K562 (cell line): ENCODE data around the gene HOXB6. TPM values are rescaled to one million over a fixed set of nuclear protein-coding genes. Genes with fewer than 3 reads are reported as not detected.
A peak's percentile ranks its signal among the peaks of the same experiment; 100 is the strongest.

Source experiments
- ASH1L ChIP-seq: fragments of 450-650 bp; IDR thresholded peaks from 2 replicates; pipeline ENCODE4 v1.6.1; 2018; ENCODE audit warnings: borderline replicate concordance, mild to moderate bottlenecking, low read depth; ENCODE audit not compliant: partially characterized antibody
- ATF7 ChIP-seq: fragments of 450-650 bp; IDR thresholded peaks from 2 replicates; pipeline ENCODE4 v1.7.1; 2014; ENCODE audit warnings: mild to moderate bottlenecking, moderate library complexity
- CXXC5 ChIP-seq: fragments of 250-450 bp; sonication (Bioruptor Pico); IDR thresholded peaks from 2 replicates; pipeline ENCODE4 v1.8.0; 2022; ENCODE audit warnings: inconsistent platforms, mild to moderate bottlenecking, moderate library complexity
- HCFC1 ChIP-seq: IDR thresholded peaks from 2 replicates; pipeline ENCODE4 v1.6.1; 2012; ENCODE audit warnings: low read depth, low read length, improper control_type of control experiment
- HDGF ChIP-seq: fragments of 450-650 bp; IDR thresholded peaks from 2 replicates; pipeline ENCODE4 v1.6.1; 2016
- KDM1A ChIP-seq, 2 experiments: fragments of 450-650 bp; IDR thresholded peaks; 2 replicates each; pipeline ENCODE4 v1.6.1; 2016; ENCODE audit warnings: mild to moderate bottlenecking in 2 of 2
- KHSRP ChIP-seq: fragments of 450-650 bp; IDR thresholded peaks from 2 replicates; pipeline ENCODE4 v1.6.1; 2017
- MEIS2 ChIP-seq: fragments of 450-650 bp; IDR thresholded peaks from 2 replicates; pipeline ENCODE4 v1.6.1; 2014; ENCODE audit warnings: mild to moderate bottlenecking; ENCODE audit not compliant: partially characterized antibody
- NBN ChIP-seq: fragments of 450-650 bp; IDR thresholded peaks from 2 replicates; pipeline ENCODE4 v1.6.1; 2016; ENCODE audit warnings: low read depth, mild to moderate bottlenecking
- NFXL1 ChIP-seq: fragments of 450-650 bp; formaldehyde crosslinking; IDR thresholded peaks from 2 replicates; pipeline ENCODE4 v1.4.0; 2021; ENCODE audit warnings: mild to moderate bottlenecking
- POLR2AphosphoS2 ChIP-seq: IDR thresholded peaks from 2 replicates; pipeline ENCODE4 v1.6.1; 2012; ENCODE audit warnings: low read length, improper control_type of control experiment
- PTBP1 ChIP-seq: fragments of 200-400 bp; formaldehyde crosslinking; IDR thresholded peaks from 2 replicates; pipeline ENCODE4 v1.6.1; 2017; ENCODE audit warnings: low read depth, low read length
- RCOR1 ChIP-seq, 2 experiments: IDR thresholded peaks; 2 replicates each; pipeline ENCODE4 v1.6.1; 2012; ENCODE audit warnings: low read depth in 2 of 2, low read length in 2 of 2, borderline replicate concordance in 1 of 2, improper control_type of control experiment in 1 of 2
- TCFL5 ChIP-seq: fragments of 250-450 bp; sonication (Bioruptor Pico); conservative IDR thresholded peaks from 2 replicates; pipeline ENCODE4 v1.6.1; 2021; ENCODE audit warnings: mild to moderate bottlenecking, moderate library complexity, matching md5 sums
- TEAD2 ChIP-seq: fragments of 450-650 bp; IDR thresholded peaks from 2 replicates; pipeline ENCODE4 v1.6.1; 2016; ENCODE audit warnings: missing genetic modification characterization, control low read depth, missing compliant biosample characterization
- ZBTB2 ChIP-seq: fragments of 450-650 bp; IDR thresholded peaks from 2 replicates; pipeline ENCODE4 v1.6.1; 2016; ENCODE audit warnings: antibody characterized with exemption
- ZFX ChIP-seq: sonication (generic); formaldehyde crosslinking; IDR thresholded peaks from 2 replicates; pipeline ENCODE4 v1.8.0; 2022; ENCODE audit warnings: mild to moderate bottlenecking, missing genetic modification reagents, moderate library complexity
- ZNF217 ChIP-seq: sonication (generic); formaldehyde crosslinking; IDR thresholded peaks from 2 replicates; pipeline ENCODE4 v1.8.0; 2022; ENCODE audit warnings: mild to moderate bottlenecking, missing genetic modification reagents
- ZNF253 ChIP-seq: fragments of 250-450 bp; sonication (Bioruptor Pico); conservative IDR thresholded peaks from 2 replicates; pipeline ENCODE4 v1.6.1; 2021; ENCODE audit warnings: mild to moderate bottlenecking
- ZNF766 ChIP-seq: fragments of 200-800 bp; sonication (Bioruptor generic); conservative IDR thresholded peaks from 2 replicates; pipeline ENCODE4 v1.6.1; 2016; ENCODE audit warnings: missing genetic modification characterization, missing compliant biosample characterization
- polyA plus RNA-seq, 8 experiments: library from polyadenylated mRNA; depleted of rRNA in 4 of 8; stranded (reverse) in 5 of 8; unstranded in 3 of 8; fragments of >200 nt; fragmentation: Nextera tagmentation in 2 of 8; fragmentation: Illumina TruSeq in 1 of 8; extraction: Ambion mirVana in 2 of 8; extraction: Trizol in 1 of 8; gene quantifications; 2 replicates each; pipeline versions ENCODE4 v1.2.1 to v1.2.3, GENCODE V29; 2011 to 2014; ENCODE audit warnings: inconsistent platforms in 1 of 8, missing spikeins in 1 of 8
- total RNA-seq, 7 experiments: library from RNA; depleted of rRNA in 6 of 7; stranded (reverse); fragments of >200 nt in 6 of 7; fragmentation: Illumina TruSeq in 2 of 7; extraction: Trizol in 2 of 7; gene quantifications; 2 replicates each; pipeline versions ENCODE4 v1.2.1 to v1.2.3, GENCODE V29; 2011 to 2021; ENCODE audit warnings: low replicate concordance in 1 of 7
- TF ChIP-seq, protein P1 (sequence below): fragments of 250-450 bp; sonication (Bioruptor Pico); IDR thresholded peaks from 2 replicates; pipeline ENCODE4 v1.8.0; 2021; ENCODE audit warnings: moderate library complexity, mild to moderate bottlenecking, inconsistent platforms
- TF ChIP-seq, protein P2 (sequence below), 2 experiments: IDR thresholded peaks in 1 of 2; conservative IDR thresholded peaks in 1 of 2; 2 replicates each; pipeline ENCODE4 v1.6.1; 2016; ENCODE audit warnings: low read depth in 2 of 2, mild to moderate bottlenecking in 1 of 2, missing compliant biosample characterization in 1 of 2, missing genetic modification characterization in 1 of 2, moderate library complexity in 1 of 2
- TF ChIP-seq, protein P3 (sequence below): fragments of 450-650 bp; IDR thresholded peaks from 2 replicates; pipeline ENCODE4 v1.6.1; 2016; ENCODE audit warnings: missing biosample characterization, missing genetic modification characterization

The HOXB6 gene
- total and polyA plus RNA-seq, 9 of the 15 experiments (the other 6 are each of a cell fraction or from before 2014, with no cell fraction given) = 1.2 to 14.8 (median 4.9) TPM

DNA sequence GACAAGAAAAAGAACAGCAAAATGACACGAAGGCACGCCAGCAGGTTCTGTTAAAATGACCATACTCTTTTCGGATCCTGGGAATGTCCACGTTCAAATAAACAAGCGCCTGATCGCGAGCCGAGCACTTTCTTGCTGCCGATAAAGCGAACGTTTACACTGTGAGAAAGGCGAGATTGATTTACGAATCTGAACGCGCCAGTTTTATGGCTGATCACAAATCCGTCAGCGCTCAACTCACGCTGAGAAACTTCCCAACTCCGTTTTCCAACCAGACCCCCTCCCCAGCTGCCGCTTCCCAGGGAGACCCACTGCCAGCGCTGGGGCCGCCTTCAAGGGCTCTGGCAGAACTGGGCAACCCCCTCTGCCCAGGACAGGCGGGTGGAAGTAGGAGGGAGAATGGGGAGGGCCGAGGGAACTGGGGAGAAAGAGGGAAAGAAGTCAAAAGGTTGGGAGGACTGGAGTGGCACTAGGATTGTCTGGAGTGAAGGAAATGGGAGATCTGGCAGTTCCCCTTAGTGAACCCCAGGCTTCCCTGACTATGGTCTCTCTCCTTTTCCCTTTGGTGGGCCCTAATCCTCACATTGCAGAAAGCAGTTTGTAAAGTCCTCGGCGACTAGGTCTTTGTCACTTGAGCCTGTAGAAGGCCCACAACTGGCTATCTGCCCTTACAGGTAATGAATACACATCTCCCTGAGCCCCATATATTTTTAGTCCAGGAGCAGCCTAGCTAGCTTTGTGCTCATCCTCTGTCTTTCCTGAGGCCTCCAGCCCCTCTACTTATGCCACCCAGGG, 33.6 kb downstream of the HOXB6 start (continued):
- TF ChIP-seq TEAD2 (tag) = no peak
- TF ChIP-seq KDM1A (IDR thresholded peaks at IDR 0.05) = peak; percentile 40; a peak in 2 of 4 replicates
- TF ChIP-seq ZNF766 (CRISPR knock-in tag) = no peak
- TF ChIP-seq, protein P1, sequence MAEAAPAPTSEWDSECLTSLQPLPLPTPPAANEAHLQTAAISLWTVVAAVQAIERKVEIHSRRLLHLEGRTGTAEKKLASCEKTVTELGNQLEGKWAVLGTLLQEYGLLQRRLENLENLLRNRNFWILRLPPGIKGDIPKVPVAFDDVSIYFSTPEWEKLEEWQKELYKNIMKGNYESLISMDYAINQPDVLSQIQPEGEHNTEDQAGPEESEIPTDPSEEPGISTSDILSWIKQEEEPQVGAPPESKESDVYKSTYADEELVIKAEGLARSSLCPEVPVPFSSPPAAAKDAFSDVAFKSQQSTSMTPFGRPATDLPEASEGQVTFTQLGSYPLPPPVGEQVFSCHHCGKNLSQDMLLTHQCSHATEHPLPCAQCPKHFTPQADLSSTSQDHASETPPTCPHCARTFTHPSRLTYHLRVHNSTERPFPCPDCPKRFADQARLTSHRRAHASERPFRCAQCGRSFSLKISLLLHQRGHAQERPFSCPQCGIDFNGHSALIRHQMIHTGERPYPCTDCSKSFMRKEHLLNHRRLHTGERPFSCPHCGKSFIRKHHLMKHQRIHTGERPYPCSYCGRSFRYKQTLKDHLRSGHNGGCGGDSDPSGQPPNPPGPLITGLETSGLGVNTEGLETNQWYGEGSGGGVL (CRISPR knock-in tag) = no peak
- peak; percentile 54 for TF ChIP-seq ZFX (CRISPR knock-in tag)
- no peak for TF ChIP-seq ASH1L
- no peak for TF ChIP-seq HDGF
- TF ChIP-seq CXXC5 (CRISPR knock-in tag) = peak; percentile 36
- no peak for TF ChIP-seq KHSRP
- TF ChIP-seq ZNF217 = no peak
- TF ChIP-seq NBN = no peak
- TF ChIP-seq PTBP1 = no peak
- TF ChIP-seq, protein P2, sequence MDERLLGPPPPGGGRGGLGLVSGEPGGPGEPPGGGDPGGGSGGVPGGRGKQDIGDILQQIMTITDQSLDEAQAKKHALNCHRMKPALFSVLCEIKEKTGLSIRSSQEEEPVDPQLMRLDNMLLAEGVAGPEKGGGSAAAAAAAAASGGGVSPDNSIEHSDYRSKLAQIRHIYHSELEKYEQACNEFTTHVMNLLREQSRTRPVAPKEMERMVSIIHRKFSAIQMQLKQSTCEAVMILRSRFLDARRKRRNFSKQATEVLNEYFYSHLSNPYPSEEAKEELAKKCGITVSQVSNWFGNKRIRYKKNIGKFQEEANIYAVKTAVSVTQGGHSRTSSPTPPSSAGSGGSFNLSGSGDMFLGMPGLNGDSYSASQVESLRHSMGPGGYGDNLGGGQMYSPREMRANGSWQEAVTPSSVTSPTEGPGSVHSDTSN (CRISPR knock-in tag; IDR thresholded peaks at IDR 0.05; ENCODE audit: low read depth) = no peak
- TF ChIP-seq, protein P2 (tag; conservative IDR thresholded peaks at IDR 0.05; ENCODE audit: low read depth) = peak; percentile 85
- no peak for TF ChIP-seq HCFC1
- TF ChIP-seq POLR2AphosphoS2 = no peak
- no peak for TF ChIP-seq ZNF253 (CRISPR knock-in tag)
- TF ChIP-seq MEIS2 = peak; percentile 92
- no peak for TF ChIP-seq TCFL5 (CRISPR knock-in tag)
- no peak for TF ChIP-seq ATF7
- TF ChIP-seq NFXL1 (CRISPR knock-in tag) = no peak
- TF ChIP-seq, protein P3, sequence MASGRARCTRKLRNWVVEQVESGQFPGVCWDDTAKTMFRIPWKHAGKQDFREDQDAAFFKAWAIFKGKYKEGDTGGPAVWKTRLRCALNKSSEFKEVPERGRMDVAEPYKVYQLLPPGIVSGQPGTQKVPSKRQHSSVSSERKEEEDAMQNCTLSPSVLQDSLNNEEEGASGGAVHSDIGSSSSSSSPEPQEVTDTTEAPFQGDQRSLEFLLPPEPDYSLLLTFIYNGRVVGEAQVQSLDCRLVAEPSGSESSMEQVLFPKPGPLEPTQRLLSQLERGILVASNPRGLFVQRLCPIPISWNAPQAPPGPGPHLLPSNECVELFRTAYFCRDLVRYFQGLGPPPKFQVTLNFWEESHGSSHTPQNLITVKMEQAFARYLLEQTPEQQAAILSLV (tag) = no peak
- TF ChIP-seq ZBTB2 = no peak
- 0 out of 4 replicates have a peak, but pooled peaks of 1 of the 2 experiments have one; percentile 42 for TF ChIP-seq RCOR1 (IDR thresholded peaks at IDR 0.05; ENCODE audit: borderline replicate concordance in 1 of 2, low read depth in 2 of 2, low read length in 2 of 2)
